ENCODE measurements around the gene EPHB3.

The EPHB3 gene

DNA sequence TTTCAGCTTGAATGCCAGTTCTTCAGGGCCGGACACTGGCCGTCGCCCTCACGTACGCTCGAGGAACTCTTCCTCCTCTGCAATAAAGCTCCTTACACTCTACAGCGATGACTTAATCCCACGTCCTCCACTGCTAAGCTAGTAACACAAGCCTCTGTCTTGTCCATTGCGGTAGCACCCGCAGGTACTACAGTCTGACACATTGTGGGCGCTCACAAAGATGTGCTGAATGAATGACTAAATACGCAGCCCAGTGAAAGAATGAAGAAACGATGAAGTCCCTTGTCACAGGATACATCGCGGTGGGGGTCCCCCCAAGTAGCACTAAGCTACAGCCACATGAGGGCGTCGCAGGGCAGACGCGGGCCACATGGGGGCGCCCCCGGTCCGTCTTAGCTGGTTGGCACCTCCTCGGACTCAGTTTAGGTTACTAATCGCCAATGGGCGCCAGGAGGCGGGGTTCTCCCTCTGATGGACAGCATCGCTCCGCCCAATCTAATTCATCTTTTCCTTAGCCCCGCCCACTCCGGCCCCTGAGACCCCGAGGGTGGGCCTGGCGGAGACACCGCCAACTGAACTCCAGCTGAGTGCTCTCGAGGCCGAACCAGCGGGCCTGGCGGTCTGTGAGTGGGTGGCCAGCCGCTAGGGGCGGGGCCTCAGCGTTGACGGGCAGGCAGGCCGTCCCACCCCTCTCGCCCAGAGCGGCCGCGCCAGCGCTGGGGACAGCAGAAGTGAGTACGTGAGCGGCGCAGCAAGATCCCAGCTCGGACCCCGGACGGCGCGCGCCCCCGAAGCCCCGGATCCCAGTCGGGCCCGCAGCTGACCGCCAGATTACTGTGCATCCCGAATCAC is at the start of gene EPHB3:
TSS of gene EPHB3 (plus strand) at position 725 of the 852 bp plus-strand sequence. CDS start 451 bp downstream, outside the sequence.
- DNase-seq = peak; percentile 33 to 100 (median 98)

DNA sequence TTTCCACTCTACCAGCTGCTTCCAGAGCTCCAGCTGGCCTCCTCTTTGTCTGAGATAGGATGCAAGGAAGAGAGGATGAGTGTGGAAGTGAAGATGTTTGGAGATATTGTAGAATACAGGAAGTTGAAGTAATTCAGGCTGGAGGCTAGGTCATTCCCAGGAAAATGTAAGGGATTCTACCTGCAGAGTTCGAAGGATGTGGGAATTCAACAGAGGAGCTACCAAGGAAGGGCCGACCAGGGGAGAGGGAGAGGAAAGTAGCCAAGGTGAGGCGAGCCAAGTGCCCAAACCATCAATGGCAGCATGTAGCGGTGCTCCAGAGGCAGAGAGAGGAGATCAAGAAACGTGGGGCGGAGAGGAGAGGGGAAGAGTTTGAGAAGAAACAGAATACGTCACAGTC is 49.0 kb upstream of the EPHB3 start:
- DNase-seq = no peak

DNA sequence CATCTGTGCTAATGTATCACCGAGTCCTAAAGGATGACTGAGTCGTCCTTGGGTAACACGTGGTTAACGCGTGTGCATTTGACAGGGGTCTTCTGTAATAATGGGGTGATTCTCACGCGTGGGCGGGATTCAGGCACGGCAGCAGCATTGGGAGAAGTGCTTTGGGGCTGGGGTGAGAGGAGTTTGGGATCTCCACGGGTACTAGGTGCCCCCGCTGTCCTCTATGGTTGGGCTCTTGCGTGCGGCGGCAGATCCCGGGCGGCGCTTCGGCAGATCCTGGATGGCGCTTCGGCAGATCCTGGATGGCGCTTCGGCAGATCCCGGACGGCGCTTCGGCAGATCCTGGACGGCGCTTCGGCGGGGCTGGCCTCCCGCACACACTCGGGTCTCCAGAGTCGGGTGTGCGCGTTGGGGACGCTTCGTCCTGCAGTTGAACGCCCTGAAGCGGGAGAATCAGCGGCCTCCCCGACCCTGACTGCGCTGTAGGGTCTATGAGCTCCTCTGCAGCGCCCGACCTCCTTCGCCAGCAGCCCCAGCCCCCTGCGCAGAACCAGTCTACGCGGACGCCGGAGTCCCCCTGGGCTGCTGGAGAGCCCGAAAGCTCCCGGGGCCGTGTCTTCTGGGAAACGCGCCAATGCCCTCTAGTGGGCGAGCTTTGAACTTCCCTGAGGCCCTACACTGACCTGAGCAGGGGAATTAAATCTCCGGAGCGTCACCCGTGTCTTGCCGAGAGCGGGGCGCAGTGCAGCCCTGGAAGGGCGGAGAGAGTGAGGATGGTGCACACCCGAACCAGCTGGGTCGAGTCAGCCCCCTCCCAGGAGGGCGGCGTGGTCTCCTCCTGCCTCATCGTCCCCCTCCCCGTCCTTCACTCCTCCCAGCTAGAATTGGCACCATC is 48.1 kb upstream of the EPHB3 start:
- DNase-seq = peak in 53 of 56 donors; percentile 2 to 89 (median 54)

DNA sequence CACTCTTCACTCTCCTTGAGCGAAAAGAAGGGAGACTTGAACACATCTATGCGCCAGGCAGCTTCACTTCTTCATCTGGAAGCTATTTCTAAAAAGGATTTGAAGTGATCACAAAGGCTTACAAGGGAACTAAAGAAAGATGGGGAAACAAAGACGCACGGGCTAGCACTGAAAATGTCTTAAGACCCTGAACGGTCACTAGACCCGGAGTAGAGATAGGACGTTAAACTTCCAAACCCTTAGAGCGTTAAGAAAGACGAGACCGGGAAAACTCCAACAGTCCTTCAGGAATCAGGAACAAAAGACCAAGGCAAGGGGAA is 47.5 kb upstream of the EPHB3 start:
- no peak for DNase-seq

- no peak for DNase-seq
Observed at GRCh38 chr3:184523825-184524615, 37.6 kb upstream of the EPHB3 start.

DNA sequence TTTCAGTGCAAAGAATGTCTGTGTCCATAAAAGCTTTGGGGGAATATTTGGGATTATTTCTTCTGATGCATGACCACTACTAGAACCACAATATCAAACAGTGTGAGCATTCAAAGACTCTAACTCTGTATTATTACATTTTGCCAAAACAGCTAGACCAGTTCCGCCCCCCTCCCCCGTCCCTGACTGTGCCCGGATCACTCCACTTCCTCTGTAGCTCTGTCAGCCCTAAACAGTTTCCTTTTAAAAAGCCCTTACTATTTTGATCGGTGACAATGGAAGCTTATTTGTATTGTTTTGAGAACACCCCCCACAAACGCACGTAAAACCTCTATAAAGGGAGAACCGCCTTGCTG is 36.6 kb upstream of the EPHB3 start:
- peak in 1 of 56 donors; percentile 18 for DNase-seq

GRCh38 chr3:184525337-184526087 is 36.1 kb upstream of the EPHB3 start:
- DNase-seq = peak in 6 of 56 donors; percentile 10 to 32 (median 18)

- no peak for DNase-seq
Observed at GRCh38 chr3:184526088-184526433, 35.5 kb upstream of the EPHB3 start.

DNA sequence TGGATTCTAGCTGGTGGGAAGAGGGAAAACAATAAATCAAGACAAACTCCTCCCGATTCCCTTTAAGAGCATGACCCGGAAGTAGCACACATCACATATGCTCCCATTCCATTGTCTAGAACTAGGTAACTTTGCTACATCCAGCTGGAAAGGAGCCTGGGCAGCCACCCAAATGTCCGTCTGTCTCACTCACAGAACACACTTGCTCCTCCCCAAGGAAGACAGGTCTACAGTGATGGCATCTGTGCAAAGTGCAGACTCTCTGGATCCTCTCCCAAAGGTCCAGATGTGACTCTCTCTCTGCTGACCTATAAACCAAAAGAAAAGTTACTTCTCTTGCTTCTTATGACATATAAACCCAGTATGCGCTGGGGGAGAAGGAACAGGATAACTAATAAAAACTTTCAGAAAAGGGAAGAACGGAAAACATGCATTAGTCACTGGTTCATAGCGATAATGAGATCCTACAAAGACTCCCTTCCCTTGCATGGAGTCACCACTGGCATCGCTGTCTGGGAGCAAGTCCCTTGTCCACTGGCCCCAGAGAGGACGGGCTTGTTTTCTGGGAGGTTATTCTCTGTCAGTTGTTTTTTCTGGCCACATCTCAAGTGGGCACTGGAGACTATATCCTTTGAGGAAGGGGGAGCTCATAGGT is 29.8 kb upstream of the EPHB3 start:
- DNase-seq = no peak

- DNase-seq = peak in 3 of 56 donors; percentile 24 to 38 (median 34)
Observed at GRCh38 chr3:184532940-184533732, 28.4 kb upstream of the EPHB3 start.

GRCh38 chr3:184537885-184538665 is 23.5 kb upstream of the EPHB3 start:
- no peak for DNase-seq

- no peak for DNase-seq
Observed at GRCh38 chr3:184538666-184539431, 22.7 kb upstream of the EPHB3 start.

DNA sequence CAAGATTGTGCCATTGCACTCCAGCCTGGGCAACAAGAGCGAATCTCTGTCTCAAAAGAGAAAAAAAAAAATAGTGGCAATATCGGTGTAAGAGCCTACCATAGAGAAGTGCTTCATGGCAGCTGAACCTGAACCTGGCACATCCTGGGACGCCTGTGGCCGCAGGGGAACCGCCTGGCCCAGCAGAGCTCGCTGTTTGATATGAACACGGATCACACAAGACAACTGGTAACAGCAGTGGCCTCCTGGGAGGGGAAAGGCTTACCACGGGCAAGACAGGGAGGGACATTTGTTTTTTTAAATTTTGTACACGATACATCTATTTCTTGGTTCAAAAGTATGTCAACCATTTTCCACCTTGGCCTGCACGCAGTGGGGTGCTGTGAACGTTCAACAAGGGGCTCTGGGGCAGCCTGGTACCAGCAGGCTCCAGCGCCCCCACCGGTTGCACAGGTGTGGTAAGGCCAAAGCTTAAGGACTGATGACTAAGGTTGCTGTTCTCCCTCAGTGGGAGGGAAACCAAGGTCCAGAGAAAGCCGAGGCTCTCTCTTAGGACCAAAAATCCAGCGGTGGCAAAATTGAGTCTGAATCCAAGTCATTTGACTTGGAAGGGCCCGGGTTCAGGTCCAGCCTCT is 21.7 kb upstream of the EPHB3 start:
- no peak for DNase-seq

- DNase-seq = peak in 8 of 56 donors; percentile 12 to 53 (median 26)
Observed at GRCh38 chr3:184540777-184541681, 20.6 kb upstream of the EPHB3 start.

DNA sequence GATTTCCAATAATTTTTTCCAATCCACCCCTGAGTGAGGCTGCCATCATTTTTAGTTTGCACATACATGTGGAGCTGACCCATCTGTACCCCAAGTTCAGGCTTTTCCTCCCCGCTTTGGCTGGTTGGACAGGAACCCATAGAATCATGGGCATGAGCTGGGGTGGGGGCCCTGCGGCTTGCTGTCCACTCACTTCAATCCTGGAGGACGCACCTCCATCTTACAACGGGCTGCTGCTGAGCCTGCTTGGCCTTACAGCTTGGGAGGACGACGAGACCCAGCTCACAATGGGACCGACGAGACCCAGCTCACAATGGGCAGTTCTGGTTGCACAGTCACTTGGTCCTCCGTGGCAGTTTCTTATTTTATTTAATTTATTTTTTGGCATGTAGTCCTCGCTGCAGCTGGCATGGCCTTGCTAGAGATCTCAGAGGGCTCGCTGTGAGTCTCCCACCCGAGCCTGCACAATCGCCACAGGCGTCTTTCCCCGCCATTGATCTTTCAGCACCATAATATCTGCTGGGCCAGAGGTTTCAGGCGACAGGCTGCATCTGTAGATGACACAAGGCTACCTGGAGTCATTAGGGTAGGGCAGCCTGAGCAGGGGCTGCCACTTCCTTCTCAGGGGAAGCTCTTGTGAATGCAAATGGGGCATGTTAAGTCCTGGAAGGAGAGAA is 19.6 kb upstream of the EPHB3 start:
- no peak for DNase-seq

DNA sequence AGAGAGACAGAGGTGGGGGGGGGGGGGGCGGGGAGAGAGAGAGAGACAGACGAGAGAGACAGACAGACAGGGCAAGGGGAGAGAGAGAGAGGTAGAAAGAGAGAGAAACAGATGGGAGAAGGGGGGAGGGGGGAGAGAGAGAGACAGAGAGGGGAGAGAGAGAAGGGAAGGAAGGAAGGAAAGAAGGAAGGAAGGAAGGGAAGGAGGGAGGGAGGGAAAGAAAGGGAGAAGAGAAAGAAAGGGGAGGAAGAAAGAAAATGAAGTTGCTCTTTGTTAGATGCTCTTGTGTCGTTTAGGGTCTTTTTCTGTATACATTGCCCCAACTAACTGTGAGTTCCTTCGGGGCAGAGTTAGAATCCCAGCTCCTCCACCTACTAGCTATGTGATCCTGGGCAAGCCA is 19.0 kb upstream of the EPHB3 start:
- no peak for DNase-seq

Measured in amygdala (tissue), 56 donors.